Activated CD4-positive, alpha-beta T cell treated with anti-CD3 and anti-CD28 coated beads for 4 hours (primary cell): ENCODE data around the gene DNMT3L.
"Not testable (repeated sequence)": the region's sequence is repeated elsewhere in the genome, so short reads cannot be mapped to it uniquely, and the experiment has no call there.

Experiments
- DNase-seq, 2 donors: peaks; one replicate each; pipeline ENCODE4 v3.0.0-alpha.2; 2020

Gene DNMT3L

DNA sequence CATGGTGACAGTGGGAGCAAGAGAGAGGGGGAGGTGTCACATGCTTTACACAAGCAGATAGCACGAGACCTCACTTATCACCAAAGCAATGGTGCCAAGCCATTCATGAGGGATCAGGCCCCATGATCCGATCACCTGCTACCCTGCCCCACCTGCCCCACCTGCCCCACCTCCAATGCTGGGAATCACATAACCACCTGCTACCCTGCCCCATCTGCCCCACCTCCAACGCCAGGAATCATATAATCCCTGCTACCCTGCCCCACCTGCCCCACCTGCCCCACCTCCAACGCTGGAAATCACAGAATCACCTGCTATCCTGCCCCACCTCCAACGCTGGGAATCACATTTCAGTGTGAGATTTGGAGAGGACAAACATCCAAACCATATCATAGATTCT is 13.3 kb upstream of the DNMT3L start:
- DNase-seq, result no peak

DNA sequence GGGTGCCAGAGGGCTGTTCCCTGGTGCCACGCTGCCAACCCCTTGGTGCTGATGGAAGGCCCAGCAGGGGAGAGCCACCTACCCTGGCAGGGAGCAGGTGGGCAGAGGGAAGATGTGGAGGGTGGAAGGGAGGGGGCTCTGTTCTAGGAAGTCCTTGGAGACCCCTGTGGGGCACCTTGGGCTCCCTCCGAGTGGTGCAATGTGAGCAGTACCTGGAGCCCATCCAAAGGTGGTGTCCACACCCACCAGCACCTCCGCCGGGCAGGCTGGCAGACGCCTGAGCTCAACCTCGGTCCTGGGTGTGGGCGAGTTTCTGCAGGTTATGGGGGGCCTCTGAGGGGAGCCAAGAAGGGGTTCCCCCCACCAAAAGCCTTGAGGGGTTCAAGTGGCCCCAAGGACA is 11.3 kb upstream of the DNMT3L start:
- DNase-seq, result no peak

DNA sequence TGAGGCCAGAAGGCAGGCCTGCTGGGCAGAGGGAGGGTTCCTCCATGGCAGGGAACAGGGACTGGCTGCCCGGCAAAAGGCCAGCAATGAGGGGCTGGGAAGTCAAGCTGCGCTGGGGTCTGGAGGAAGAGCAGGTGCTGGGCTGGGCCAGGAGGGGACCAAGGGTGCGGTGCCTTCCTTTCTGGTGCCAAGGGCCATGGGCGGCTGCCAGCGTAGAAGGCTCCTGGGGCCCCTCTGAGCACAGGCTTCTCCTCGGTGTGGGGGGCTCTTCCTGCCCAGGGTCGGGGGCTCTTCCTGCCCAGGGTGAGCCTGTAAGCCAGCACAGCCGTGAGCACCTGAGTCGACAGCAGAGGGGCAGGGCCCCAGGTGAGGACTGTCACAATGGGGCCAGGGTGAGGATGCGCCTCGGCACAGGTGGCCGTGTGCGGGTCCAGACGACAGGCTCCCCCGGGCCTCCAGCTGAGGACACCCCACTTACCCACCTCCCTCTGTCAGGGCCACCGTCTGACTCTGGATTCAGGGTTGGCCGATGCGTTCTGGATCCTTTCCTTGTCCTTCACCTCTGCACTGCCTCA is 10.7 kb upstream of the DNMT3L start:
- no peak for DNase-seq

DNA sequence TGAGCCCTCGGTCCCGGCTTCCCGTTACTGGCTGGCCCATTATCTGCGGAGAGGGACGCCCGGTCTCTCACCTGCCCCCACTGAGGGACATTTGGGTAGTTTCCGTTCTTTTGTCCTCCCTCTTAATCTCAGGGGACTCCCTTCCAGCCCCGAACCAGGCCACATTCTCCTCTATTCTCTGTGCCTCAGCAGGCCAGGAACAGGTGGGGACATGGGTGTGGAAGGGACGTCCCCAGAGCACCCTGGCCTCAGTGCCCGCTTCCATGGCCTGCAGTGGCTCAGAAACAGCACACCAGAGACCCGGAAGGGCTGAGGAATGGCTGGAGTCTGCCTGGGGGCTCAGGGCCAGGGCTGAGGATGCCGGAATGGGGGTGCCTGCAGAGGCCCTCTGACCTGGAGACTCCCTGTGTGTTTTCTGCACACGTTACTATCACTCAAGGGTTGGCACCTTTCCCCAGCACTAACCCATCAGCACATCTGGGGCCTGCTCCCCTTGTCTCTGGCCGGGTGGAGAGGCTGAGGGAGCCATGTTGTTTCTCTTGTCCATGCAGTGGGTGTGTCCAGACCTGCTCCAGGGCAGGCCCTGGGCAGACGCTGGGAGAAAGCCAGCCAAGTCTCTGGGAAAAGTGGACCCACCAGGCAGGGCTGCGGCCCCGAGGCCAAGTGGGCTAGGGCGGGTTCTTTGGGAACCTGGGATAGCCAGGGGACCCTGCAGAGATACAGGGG is 10.0 kb upstream of the DNMT3L start:
- DNase-seq, result no peak

DNA sequence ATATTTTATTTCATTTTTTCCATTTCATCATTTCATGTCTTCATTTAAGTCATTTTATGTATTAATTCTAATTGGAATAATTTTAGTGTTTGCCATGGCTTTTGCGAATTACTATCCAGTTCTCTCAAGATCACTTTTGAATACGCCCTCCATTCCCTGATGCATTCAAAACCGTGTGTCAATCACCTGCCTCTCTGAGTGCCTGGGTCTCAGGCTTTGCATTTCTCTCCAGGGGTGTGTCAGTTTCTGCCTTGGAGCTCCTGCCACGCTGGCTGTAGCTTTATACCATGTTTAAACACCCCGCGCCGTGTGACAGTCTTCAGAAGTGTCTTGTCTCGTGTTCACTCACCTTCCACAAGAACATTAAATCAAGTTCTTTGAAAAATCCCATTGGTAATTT is 7.4 kb upstream of the DNMT3L start:
- no peak for DNase-seq

DNA sequence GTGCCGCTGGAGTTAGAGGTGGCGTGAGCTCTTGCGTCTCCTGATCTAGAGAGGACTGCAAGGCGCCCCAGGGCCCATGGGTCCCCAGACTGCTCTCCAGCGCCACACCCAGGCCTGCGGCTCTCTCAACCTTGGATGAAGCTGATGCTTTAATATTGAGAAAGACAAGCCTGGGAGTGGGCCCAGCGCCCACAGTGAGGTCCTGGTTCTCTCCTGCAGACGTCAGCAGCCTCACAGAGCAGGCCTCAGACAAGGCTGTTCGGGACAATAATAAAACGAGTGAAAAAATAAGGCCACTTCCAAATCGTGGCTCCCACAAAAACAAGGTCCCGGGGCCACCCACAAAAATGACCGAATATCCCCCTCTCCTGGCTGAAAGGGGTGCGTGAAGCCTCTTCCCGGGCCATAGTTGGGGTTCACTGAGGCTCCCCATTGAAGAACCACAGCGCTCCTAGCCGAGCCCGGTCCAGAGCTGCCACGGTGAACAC is 6.0 kb upstream of the DNMT3L start:
- DNase-seq, result peak in 1 of 2 donors; percentile 13

DNA sequence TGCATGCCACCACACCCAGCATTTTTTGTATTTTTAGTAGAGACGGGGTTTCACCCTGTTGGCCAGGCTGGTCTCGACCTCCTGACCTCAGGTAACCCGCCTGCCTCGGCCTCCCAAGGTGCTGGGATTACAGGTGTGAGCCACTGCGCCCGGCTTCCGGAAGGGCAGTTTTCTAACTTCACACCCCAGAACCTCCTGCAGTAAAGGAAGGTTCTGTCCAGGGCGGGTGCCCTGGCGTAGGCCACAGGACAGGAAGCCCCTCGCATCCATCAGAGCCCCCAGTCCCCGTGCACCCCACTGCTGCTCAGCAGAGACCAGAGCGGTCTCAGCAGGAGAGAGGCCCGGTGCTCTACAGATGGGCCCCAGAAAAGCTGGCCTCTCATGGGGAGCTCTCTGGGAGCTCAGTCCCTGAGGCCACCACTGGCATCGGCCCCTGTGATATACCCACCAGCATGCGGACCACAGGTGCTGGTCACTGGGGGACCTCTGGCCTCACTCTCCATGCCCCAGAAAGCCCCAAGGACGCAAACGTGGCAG is 4.1 kb upstream of the DNMT3L start:
- DNase-seq, result no peak

DNA sequence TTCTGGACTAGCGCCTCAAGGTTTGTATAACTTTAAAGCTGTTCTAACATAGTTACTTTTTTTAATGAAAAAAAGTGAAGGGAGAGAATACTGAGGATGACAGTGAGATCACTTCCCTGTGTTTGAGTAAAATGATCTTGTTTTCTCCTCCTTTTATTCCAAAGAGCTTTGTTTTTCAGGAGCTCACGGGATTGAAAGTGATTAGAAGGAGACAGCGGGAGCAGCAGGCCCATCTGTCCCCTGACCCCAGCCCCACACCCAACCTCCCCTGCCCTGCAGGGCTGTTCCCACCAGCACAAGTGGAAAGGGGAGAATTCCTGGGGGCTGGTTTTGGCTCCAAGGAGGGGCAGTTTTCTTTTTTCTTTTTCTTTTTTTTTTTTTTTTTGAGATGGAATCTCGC is 2.1 kb upstream of the DNMT3L start:
- no peak for DNase-seq

DNA sequence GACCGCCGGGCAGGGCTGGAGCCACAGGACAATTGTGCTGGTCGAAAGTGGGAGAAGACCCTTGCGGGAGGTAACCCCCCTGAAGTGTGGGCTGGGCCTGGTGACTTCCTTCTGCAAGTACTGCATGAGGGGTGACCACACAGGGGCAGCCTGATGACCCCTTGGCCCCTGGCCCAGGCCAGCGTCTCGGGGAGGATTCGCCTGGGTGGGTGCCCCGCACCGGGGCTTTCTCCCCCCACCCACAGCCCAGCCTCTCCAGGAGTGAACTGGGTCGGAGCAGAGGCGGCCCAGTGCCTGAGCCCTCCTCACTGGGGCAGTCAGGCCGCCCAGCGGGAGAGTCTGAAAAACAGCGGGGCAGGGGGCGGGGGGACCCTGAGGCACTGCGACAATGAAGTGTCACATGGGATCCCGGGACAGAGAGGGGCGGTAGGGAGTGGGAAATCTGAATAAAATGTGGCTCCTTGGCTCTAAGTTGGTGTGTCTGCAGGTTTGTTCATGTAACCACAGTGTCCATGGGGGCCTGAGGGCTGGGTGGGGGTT is 1.6 kb upstream of the DNMT3L start:
- DNase-seq, result no peak

DNA sequence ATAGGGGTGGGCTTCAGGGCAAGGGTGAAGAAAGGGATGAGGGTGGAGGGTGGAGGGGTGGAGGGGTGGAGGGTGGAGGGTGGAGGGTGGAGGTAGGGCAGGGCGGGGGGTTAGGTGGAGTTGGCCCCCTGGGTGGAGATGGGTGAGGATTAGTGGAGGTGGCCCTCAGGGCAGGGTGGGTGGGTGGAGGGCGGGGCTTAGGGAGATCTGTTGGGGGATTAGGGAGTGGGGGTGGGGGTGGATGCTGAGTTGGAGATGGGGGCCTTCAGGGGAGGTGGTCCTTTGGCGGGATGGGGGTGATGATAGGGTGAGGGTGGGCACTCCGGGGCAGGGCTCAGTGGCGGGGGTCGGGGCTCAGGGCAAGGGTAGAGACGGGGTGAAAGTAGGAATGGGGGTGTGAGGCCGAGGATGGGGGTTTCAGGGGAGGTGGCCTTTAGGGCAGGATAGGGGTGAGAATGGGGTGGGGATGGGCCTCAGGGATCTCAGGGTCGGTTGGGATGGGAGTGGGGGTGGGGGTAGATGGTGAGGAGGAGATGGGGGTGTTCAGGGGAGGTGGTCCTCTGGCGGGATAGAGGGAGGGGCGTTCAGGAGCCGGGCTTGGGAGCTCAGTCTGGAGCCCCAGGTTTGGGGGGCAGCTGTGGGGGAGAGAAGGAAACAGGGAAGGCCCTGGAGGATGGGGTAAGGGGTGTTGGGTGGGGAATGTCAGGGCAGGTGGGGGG is 800 bp upstream of the DNMT3L start:
- DNase-seq, result no peak

DNA sequence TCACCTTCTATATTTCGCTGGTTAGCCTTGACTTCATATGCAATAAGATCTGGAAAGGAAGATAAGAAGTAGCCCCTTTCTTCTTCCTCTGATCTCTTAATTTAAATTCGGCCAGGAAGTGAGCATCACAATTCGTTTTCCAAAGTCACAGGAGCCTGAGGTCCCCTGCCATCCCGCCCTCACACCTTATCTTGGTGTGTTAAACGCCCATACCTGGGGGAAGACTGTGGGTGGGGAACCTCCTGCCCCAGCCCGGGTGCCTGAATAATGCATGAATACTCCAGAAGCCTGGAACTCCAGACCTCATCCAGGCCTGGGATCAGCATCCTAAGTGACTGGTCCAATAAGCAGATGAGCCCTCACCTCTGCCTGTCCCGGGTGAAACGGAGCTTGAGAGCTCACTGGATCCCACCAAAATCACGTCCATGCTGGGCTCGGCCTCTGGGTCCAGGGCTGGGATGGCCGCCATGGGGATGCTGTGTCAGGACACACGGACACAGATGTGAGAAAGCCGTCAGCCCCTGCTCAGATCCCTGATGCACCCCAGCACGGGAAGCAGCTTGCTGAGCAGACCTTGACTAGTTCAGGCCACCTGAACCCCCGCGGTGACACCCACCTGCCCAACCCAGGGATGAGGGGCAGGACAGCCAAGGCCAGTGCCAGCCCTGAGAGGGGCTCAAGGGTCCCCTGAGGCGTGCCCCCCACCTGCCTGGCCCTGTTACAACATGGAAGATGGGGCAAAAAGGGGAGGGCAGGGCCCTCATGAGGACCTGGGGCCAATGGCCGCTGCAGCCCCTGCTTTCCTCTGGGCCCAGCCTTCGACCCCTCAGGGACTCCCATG is 686 bp downstream of the DNMT3L start:
- no peak for DNase-seq

DNA sequence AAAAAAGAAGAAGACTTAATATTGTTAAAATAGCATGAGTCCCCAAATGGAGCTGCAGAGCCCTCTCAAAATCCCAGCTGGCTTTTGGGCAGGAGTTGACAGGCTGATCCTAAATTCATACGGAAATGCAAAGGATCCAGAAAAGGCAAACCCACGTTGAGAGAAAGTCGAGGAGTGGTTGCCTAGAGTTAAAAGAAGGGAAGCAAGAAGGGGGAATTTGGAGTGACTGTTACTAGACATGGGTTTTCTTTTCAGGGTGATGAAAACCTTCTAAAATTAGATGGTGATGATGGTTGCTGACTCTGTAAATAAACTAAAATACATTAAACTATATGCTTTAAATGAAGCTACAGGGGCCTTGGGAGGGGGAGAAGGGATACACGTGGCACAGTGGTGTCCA is 1.6 kb downstream of the DNMT3L start:
- DNase-seq, result no peak

DNA sequence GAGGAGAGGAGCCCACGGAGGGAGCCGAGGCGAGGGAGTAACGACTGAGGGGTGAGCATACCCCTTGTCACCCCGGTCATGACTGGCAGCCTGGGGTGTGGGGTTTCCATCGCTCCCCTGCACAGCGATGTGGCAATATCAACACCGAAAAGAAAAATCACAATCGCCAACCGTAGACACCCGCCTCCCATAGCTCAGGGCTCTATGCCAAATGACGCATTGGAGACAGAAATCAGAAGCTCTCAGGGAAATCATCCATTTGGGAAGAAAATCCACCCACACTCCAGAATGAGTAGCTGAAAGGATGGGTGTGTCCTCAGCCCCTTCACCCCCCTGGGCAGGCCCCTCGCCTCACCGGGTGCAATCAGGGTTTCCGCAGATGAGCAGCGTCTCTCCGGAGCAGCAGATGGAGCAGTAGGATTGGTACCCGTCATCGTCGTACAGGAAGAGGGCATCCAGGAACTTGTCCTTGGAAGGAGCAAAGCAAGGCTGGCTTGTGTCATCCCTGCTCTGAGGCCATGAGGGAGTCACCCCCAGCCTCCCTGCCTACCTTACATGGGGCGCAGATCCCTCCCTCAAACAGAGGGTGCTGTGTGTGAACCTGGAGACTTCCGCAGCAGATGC is 2.5 kb downstream of the DNMT3L start:
- DNase-seq, result no peak

DNA sequence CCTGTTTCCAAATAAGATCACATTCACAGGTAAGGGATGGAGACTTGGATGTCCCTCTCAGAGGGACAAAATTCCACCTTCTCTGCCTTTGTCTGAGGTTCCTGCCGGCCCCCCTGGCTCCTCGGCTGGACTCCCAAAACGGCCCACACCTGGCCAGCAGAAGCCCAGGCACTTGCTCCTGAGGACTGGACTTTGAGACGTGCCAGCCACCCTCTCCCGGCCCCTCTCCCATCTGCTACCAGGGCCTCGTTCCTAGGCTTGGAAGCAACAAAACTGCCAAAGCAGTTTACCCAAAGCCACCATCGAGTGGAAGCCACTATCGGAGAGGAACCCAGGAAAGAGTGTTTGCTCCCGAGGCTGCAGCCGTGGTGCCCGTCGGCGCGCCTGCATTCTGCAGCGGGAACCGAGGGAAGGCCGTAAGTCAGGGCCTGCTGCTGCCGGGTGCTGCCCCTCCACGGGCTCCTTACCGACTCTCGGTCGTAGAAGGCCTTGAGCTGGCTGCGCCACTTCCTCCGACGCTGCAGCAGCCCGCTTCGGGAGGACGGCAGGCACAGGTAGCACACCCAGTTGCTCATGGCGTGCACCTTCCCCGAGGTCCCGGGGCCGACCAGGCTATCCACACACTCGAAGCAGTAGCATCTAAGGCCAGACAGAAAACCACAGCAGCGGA is 3.5 kb downstream of the DNMT3L start:
- no peak for DNase-seq

DNA sequence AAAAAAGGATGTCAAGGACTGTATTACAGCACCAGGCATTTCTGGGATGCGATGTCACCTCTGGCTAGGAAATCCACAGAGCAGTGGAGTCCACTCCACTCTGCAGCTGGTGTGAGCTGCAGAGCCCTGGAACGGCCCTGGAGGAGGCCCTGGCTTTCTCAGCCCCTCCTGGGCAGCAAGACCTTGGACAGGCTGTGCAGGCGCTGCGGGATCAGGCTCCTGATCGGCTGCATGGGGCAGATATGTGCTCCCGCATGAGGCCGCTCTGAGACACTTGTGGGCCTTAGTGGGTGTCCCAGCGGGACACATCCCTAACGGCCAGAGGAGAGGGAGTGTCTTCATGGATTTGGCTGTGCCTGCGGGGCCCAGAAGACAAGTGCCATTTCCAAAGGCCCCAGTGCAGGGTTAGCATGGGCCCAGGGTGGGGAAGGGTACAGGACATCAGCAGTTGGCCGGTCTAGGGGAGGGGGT is 6.2 kb downstream of the DNMT3L start:
- no peak for DNase-seq

DNA sequence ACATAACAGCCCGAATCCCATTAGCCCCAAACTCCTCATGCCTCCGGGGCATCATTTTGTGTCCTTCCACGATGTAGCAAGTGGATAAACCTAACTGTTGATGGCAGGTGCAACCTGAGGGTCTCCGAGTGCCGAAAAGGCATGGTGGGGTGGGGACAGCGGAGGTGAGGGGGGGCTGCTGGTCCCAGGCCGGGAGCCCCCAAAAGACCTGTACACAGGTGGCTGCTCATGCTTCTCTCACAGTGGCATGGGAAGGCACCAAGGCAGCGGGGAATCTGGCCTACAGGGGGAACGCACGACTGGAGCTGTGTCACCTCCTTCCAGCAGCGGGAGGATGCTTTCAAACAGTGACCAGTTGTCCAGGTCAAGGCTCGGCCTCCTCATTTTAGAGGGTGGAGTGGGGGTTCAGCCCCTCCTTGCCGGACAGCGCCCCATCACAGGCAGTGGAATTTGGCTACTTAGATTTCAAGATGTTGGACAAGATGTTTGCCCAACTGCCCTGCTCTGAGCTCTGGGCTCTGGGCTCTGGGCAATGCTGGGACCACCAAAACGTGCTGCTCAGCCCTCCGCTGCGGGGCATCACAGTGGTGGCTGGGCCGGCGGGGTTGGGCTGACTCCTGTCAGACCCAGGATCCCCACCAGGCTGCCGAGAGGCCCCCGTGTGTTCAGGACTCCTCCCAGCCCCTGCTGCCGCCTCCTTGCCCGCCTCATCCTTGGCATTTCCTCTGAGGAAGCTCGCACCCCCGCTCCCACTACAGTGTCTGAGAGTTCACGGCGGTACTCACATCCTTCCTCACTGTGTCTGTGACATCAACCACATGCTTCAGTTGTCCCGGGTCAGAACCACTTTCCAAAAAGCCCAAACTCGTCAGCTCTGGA is 7.6 kb downstream of the DNMT3L start:
- DNase-seq, result no peak

DNA sequence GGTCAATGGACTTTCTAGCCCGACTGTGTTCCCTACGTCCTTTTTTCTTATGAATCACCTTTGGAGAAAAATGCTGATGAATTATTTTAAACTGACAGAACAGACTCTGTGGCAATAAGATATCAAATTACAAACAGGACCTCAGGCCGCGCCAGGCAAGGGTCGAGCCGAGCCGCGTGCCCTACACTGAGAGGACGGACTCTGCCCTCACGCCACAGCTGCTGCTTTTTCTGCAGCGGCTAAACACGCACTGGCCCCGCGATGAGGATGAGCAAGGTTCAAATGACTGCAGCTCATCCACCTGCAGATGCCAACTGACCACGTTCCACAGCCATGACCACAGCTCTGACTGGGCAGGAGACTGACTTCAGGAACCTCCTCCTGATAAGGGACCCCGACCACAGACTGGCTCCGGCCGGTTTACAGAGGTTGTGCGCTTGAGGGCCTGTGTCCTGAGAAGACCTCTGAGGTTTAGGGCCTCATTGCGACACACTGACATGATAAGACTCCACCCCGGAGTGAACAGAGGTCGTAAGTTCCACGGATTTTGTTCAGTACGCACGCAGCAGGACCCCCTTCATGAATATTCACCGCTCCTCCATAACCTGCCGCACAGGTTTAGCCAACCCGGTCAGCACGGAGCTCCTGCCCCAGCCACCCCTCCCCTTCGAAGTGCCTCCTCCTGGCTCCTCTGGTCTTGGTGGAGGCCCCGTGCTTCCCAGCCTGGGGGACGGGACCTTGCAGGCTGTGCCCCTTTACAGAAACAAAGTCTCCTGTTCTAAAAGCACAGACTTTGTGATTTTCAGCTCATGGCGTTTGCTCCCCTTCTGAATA is 12.3 kb downstream of the DNMT3L start:
- not testable (repeated sequence) for DNase-seq

DNA sequence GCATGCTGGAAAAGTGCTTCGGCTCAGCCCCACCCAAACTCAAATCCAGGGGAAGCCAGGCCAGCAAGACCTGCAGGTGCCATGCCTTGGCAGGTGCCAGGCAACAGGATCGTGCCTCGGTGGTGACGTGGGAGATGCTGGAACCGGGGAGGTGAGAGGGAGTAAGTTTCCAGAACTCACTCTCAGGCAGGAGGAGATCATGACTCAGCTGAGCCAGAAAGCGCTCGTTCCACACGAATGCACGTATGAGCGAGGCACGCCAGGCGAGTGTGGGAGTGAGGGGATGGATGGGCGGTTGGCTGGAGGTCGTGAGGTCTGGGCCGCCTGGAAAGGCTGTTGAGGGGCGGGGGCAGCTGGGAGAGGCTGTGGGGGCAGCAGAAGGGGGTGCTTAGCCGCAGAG is 13.8 kb downstream of the DNMT3L start:
- DNase-seq, result not testable (repeated sequence)

DNA sequence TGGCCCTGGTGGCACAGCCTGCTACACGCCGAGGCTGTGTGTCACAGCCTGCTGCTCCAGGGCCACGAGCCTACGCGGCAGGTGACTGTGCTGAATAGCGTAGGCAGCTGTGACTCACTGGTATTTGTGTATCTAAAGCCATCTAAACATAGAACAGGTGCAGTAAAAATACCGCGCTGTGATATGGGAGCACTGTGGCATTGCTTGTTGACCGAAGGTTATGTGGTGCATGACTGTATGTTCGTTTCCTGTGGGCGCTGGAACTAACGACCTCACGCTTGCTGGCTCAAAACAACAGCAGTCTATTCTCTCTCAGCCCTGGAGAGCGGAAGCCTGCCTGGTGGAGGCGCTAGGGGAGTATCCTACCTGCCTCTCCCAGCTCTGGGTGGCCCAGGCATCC is 17.7 kb downstream of the DNMT3L start:
- DNase-seq, result not testable (repeated sequence)
